ENCODE data around the gene TMEM181. TPM values are rescaled to one million over a fixed set of nuclear protein-coding genes. Genes with fewer than 3 reads are reported as not detected.
A peak's percentile ranks its signal among the peaks of the same experiment; 100 is the strongest.

Gene TMEM181
- total and polyA plus RNA-seq, 9 donors, result 7.3 to 21.9 (median 12.7) TPM

DNA sequence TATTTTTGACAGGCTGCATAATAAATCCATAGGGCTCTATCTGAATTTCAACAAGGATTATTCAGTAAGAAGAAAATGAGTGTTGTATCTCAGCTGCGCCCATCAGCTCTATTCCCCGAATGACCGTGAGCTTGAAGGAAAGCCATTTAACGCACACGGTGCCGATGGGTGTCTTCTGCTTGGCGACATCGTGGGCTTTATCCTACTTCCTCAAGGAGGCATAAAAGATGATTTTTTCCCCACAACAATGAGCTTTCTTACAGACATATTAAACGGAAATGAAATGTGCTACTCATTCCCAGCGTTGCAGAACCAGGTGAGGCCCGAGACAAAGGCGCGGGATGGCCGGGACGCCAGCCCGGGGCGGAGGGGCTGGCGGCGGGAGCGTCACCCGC lies 83.9 kb downstream of the TMEM181 start:
- Histone ChIP-seq H3K27ac (peak overlapping the region; percentile 68 to 88), H3K4me3 (peak overlapping the region; percentile 82), H3K4me1 (ENCODE audit: insufficient read depth) (peaks cover 11% of the 10 kb centered on the region), H3K36me3 (no peaks in the 10 kb centered on the region), H3K27me3 (no peaks in the 10 kb centered on the region), H3K9me3 (no peaks in the 10 kb centered on the region)
- intact Hi-C loops (cut with DNase I), result no loop called here
- TF ChIP-seq POLR2A (IDR thresholded peaks at IDR 0.05) (no peak), EP300 (IDR thresholded peaks at IDR 0.05) (no peak), CTCF (IDR thresholded peaks at IDR 0.05) (no peak)
- no peak for DNase-seq
- WGBS, 3 donors, result 1 to 2% (median 1%) methylated on average over 21 of the region's 21 CpGs

GRCh38 chr6:158644231-158645063 lies 84.6 kb downstream of the TMEM181 start, which contains the start of gene DYNLT1:
DYNLT1 (minus strand) TSS chr6:158644743; CDS start chr6:158644708, 35 bp downstream.
- 0 to 1% (median 0%) methylated on average over 45 to 81 of the region's 81 CpGs for WGBS, 3 donors
- TF ChIP-seq CTCF (IDR thresholded peaks at IDR 0.05), result no peak
- peak; percentile 96 for TF ChIP-seq POLR2A (IDR thresholded peaks at IDR 0.05)
- TF ChIP-seq EP300 (IDR thresholded peaks at IDR 0.05), result peak; percentile 77
- intact Hi-C loops (cut with DNase I), result no loop called here

DNA sequence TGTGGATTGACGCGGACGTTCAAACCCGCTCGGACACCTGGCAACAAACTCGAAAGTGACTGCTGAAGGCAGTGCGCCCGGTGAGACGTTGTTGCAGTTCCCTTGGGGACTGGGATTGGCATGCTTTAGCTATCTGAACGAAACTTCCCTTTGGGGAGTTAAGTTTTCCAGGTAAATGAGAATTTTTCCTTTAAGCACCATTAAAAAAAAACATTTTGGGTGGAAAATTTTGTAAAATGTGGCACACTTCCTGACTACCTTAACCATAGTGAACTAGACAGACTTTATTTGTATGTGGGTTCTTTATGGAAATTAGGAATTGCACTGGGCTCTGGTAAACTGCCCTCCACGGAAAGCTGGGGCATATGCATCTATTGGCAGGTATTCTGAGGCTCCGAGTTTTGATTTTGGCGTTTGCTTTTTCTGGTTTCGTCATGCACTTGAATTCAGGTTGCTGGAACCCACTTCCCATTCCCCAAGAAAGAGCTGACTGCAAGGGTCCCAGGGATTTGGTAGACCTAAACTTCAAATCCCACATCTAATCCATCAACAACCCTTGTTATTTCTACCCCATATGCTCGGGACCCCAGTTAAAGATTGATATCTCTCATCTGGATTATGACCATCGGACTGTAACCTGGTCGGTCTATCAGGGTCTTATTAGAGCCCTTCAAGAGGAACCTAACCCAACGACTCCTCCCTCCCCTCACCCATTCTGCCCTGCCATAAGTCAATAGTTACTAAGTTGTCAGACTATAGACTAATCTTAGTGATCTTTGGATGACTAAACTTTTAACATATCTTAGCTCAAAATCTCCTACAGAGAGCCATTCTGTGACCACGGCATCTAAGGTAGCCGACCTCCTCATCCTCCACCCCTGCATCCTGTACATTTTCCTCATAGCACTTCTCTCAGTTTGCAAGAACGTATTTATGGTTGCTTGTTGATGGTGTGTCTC lies 85.5 kb downstream of the TMEM181 start:
- peak in 2 of 5 donors; percentile 6 to 13 for DNase-seq

More at GRCh38 chr6:158644231-158645063, 84.6 kb downstream of the TMEM181 start, which contains the start of gene DYNLT1:
- Histone ChIP-seq H3K36me3 (no peaks in the 10 kb centered on the region), H3K9me3 (no peaks in the 10 kb centered on the region), H3K27ac (peak within 1 kb of the TSS; percentile 68 to 88), H3K4me1 (ENCODE audit: insufficient read depth) (peaks cover 9% of the 10 kb centered on the region), H3K27me3 (no peaks in the 10 kb centered on the region), H3K4me3 (peak within 1 kb of the TSS; percentile 82)
- DNase-seq, result peak; percentile 90 to 97 (median 94)

More for the DNA sequence above, 85.5 kb downstream of the TMEM181 start:
- H3K36me3 ChIP-seq, result no peaks in the 10 kb centered on the region
- TF ChIP-seq EP300 (IDR thresholded peaks at IDR 0.05) (no peak), POLR2A (IDR thresholded peaks at IDR 0.05) (no peak), CTCF (IDR thresholded peaks at IDR 0.05) (no peak)
- no peaks in the 10 kb centered on the region for H3K9me3 ChIP-seq
- WGBS, 3 donors, result 35 to 38% (median 35%) methylated on average over 21 of the region's 21 CpGs
- H3K4me1 ChIP-seq (ENCODE audit: insufficient read depth), result peaks cover 9% of the 10 kb centered on the region
- intact Hi-C loops (cut with DNase I), result no loop called here
- H3K4me3 ChIP-seq, result peak overlapping the region; percentile 82
- no peaks in the 10 kb centered on the region for H3K27me3 ChIP-seq
- H3K27ac ChIP-seq, result peak overlapping the region; percentile 68 to 88
